ENCODE data around the gene UBALD2.
"Not testable (repeated sequence)": the region's sequence is repeated elsewhere in the genome, so short reads cannot be mapped to it uniquely, and the experiment has no call there.

UBALD2 gene

GRCh38 chr17:76241691-76242255 lies 23.4 kb upstream of the UBALD2 start:
- Histone ChIP-seq H3K4me1 (ENCODE audit: control insufficient read depth, low read depth, low read length) (no peaks in the 10 kb centered on the region), H3K56ac (ENCODE audit: low read length) (no peak overlapping the region), H4K5ac (ENCODE audit: low read length) (no peak overlapping the region), H3K9ac (ENCODE audit: low read length) (no peak overlapping the region), H4K8ac (ENCODE audit: low read depth, low read length) (no peak overlapping the region), H3K27me3 (ENCODE audit: insufficient read depth, low read length, poor library complexity) (peaks cover 20% of the 10 kb centered on the region), H3K4me3 (ENCODE audit: low read length) (no peak overlapping the region), H3K18ac (ENCODE audit: low read length) (no peak overlapping the region), H3K23ac (ENCODE audit: low read length) (no peak overlapping the region), H2BK120ac (ENCODE audit: low read depth, low read length) (no peak overlapping the region), H2BK15ac (replicated peaks; ENCODE audit: low read depth) (no peak overlapping the region), H3K4ac (ENCODE audit: low read depth, low read length) (no peak overlapping the region), H2AK5ac (ENCODE audit: low read length) (no peak overlapping the region), H3K79me2 (ENCODE audit: control insufficient read depth, insufficient read depth, low read length) (no peaks in the 10 kb centered on the region), H2BK5ac (ENCODE audit: low read length) (no peak overlapping the region), H3K4me2 (ENCODE audit: low read length) (no peak overlapping the region), H3K27ac (ENCODE audit: low read depth, low read length) (no peak overlapping the region), H3K79me1 (ENCODE audit: low read length) (no peaks in the 10 kb centered on the region), H3K36me3 (ENCODE audit: control insufficient read depth, insufficient read depth, low read length) (no peaks in the 10 kb centered on the region)
- no peak for DNase-seq
- no CpG with 5 or more reads among the region's 15 CpGs for whole genome bisulfite sequencing (ENCODE audit: extremely low coverage, insufficient coverage, low lambda C conversion rate)

GRCh38 chr17:76243826-76244679 lies 21.1 kb upstream of the UBALD2 start:
- H2BK15ac ChIP-seq (replicated peaks; ENCODE audit: low read depth), result no peak overlapping the region
- no peak overlapping the region for H4K5ac ChIP-seq (ENCODE audit: low read length)
- no peak overlapping the region for H3K56ac ChIP-seq (ENCODE audit: low read length)
- no peak overlapping the region for H2AK5ac ChIP-seq (ENCODE audit: low read length)
- H3K18ac ChIP-seq (ENCODE audit: low read length), result no peak overlapping the region
- no peak overlapping the region for H3K4ac ChIP-seq (ENCODE audit: low read depth, low read length)
- no peak overlapping the region for H3K4me2 ChIP-seq (ENCODE audit: low read length)
- H3K36me3 ChIP-seq (ENCODE audit: control insufficient read depth, insufficient read depth, low read length), result no peaks in the 10 kb centered on the region
- H4K8ac ChIP-seq (ENCODE audit: low read depth, low read length), result no peak overlapping the region
- WGBS (ENCODE audit: extremely low coverage, insufficient coverage, low lambda C conversion rate), result no CpG with 5 or more reads among the region's 12 CpGs
- no peak overlapping the region for H3K4me3 ChIP-seq (ENCODE audit: low read length)
- H2BK5ac ChIP-seq (ENCODE audit: low read length), result no peak overlapping the region
- DNase-seq, result no peak
- H3K23ac ChIP-seq (ENCODE audit: low read length), result no peak overlapping the region
- peaks cover 13% of the 10 kb centered on the region for H3K27me3 ChIP-seq (ENCODE audit: insufficient read depth, low read length, poor library complexity)
- no peaks in the 10 kb centered on the region for H3K79me2 ChIP-seq (ENCODE audit: control insufficient read depth, insufficient read depth, low read length)
- H3K79me1 ChIP-seq (ENCODE audit: low read length), result no peaks in the 10 kb centered on the region
- no peak overlapping the region for H3K27ac ChIP-seq (ENCODE audit: low read depth, low read length)
- no peak overlapping the region for H2BK120ac ChIP-seq (ENCODE audit: low read depth, low read length)
- H3K9ac ChIP-seq (ENCODE audit: low read length), result no peak overlapping the region
- no peaks in the 10 kb centered on the region for H3K4me1 ChIP-seq (ENCODE audit: control insufficient read depth, low read depth, low read length)

GRCh38 chr17:76244721-76245120 lies 20.4 kb upstream of the UBALD2 start:
- not testable (repeated sequence) for H4K5ac ChIP-seq (ENCODE audit: low read length); H3K4ac ChIP-seq (ENCODE audit: low read depth, low read length); H2BK120ac ChIP-seq (ENCODE audit: low read depth, low read length); H3K27me3 ChIP-seq (ENCODE audit: insufficient read depth, low read length, poor library complexity); H3K27ac ChIP-seq (ENCODE audit: low read depth, low read length); H3K79me2 ChIP-seq (ENCODE audit: control insufficient read depth, insufficient read depth, low read length); H2AK5ac ChIP-seq (ENCODE audit: low read length); H2BK15ac ChIP-seq (replicated peaks; ENCODE audit: low read depth); DNase-seq; H3K4me1 ChIP-seq (ENCODE audit: control insufficient read depth, low read depth, low read length); H3K79me1 ChIP-seq (ENCODE audit: low read length); H4K8ac ChIP-seq (ENCODE audit: low read depth, low read length); H3K23ac ChIP-seq (ENCODE audit: low read length); H3K18ac ChIP-seq (ENCODE audit: low read length); H3K9ac ChIP-seq (ENCODE audit: low read length); H3K4me2 ChIP-seq (ENCODE audit: low read length); H2BK5ac ChIP-seq (ENCODE audit: low read length); H3K4me3 ChIP-seq (ENCODE audit: low read length); H3K56ac ChIP-seq (ENCODE audit: low read length); H3K36me3 ChIP-seq (ENCODE audit: control insufficient read depth, insufficient read depth, low read length)
- WGBS (ENCODE audit: extremely low coverage, insufficient coverage, low lambda C conversion rate), result no CpG with 5 or more reads among the region's 8 CpGs

- H2BK5ac ChIP-seq (ENCODE audit: low read length), result no peak overlapping the region
- H3K4ac ChIP-seq (ENCODE audit: low read depth, low read length), result no peak overlapping the region
- no peak overlapping the region for H3K27ac ChIP-seq (ENCODE audit: low read depth, low read length)
- no peak overlapping the region for H3K56ac ChIP-seq (ENCODE audit: low read length)
- no peak for DNase-seq
- no peak overlapping the region for H2AK5ac ChIP-seq (ENCODE audit: low read length)
- WGBS (ENCODE audit: extremely low coverage, insufficient coverage, low lambda C conversion rate), result no CpG with 5 or more reads among the region's 7 CpGs
- no peak overlapping the region for H4K8ac ChIP-seq (ENCODE audit: low read depth, low read length)
- no peak overlapping the region for H4K5ac ChIP-seq (ENCODE audit: low read length)
- no peak overlapping the region for H3K4me3 ChIP-seq (ENCODE audit: low read length)
- H3K4me1 ChIP-seq (ENCODE audit: control insufficient read depth, low read depth, low read length), result no peaks in the 10 kb centered on the region
- no peak overlapping the region for H3K4me2 ChIP-seq (ENCODE audit: low read length)
- H2BK15ac ChIP-seq (replicated peaks; ENCODE audit: low read depth), result no peak overlapping the region
- H3K23ac ChIP-seq (ENCODE audit: low read length), result no peak overlapping the region
- no peaks in the 10 kb centered on the region for H3K79me2 ChIP-seq (ENCODE audit: control insufficient read depth, insufficient read depth, low read length)
- H3K9ac ChIP-seq (ENCODE audit: low read length), result no peak overlapping the region
- no peak overlapping the region for H3K18ac ChIP-seq (ENCODE audit: low read length)
- H3K79me1 ChIP-seq (ENCODE audit: low read length), result no peaks in the 10 kb centered on the region
- no peak overlapping the region for H2BK120ac ChIP-seq (ENCODE audit: low read depth, low read length)
- peaks cover 3% of the 10 kb centered on the region for H3K27me3 ChIP-seq (ENCODE audit: insufficient read depth, low read length, poor library complexity)
- no peaks in the 10 kb centered on the region for H3K36me3 ChIP-seq (ENCODE audit: control insufficient read depth, insufficient read depth, low read length)
Measured at GRCh38 chr17:76246080-76247066, 18.8 kb upstream of the UBALD2 start.

GRCh38 chr17:76247304-76247703 lies 17.8 kb upstream of the UBALD2 start:
- WGBS (ENCODE audit: extremely low coverage, insufficient coverage, low lambda C conversion rate), result no CpG with 5 or more reads among the region's 8 CpGs

More at GRCh38 chr17:76247304-76247703, 17.8 kb upstream of the UBALD2 start:
- H3K4me3 ChIP-seq (ENCODE audit: low read length), result no peak overlapping the region
- H2BK120ac ChIP-seq (ENCODE audit: low read depth, low read length), result no peak overlapping the region
- H3K9ac ChIP-seq (ENCODE audit: low read length), result no peak overlapping the region
- no peaks in the 10 kb centered on the region for H3K79me1 ChIP-seq (ENCODE audit: low read length)
- H4K8ac ChIP-seq (ENCODE audit: low read depth, low read length), result no peak overlapping the region
- H3K4me1 ChIP-seq (ENCODE audit: control insufficient read depth, low read depth, low read length), result no peaks in the 10 kb centered on the region
- H2AK5ac ChIP-seq (ENCODE audit: low read length), result no peak overlapping the region
- no peaks in the 10 kb centered on the region for H3K79me2 ChIP-seq (ENCODE audit: control insufficient read depth, insufficient read depth, low read length)
- H3K27ac ChIP-seq (ENCODE audit: low read depth, low read length), result no peak overlapping the region
- DNase-seq, result no peak
- no peak overlapping the region for H2BK15ac ChIP-seq (replicated peaks; ENCODE audit: low read depth)
- H2BK5ac ChIP-seq (ENCODE audit: low read length), result no peak overlapping the region
- H3K18ac ChIP-seq (ENCODE audit: low read length), result no peak overlapping the region
- no peaks in the 10 kb centered on the region for H3K36me3 ChIP-seq (ENCODE audit: control insufficient read depth, insufficient read depth, low read length)
- H3K23ac ChIP-seq (ENCODE audit: low read length), result no peak overlapping the region
- H4K5ac ChIP-seq (ENCODE audit: low read length), result no peak overlapping the region
- H3K56ac ChIP-seq (ENCODE audit: low read length), result no peak overlapping the region
- H3K27me3 ChIP-seq (ENCODE audit: insufficient read depth, low read length, poor library complexity), result peaks cover 3% of the 10 kb centered on the region
- H3K4ac ChIP-seq (ENCODE audit: low read depth, low read length), result no peak overlapping the region
- no peak overlapping the region for H3K4me2 ChIP-seq (ENCODE audit: low read length)
